Stimulated activated CD4-positive, alpha-beta T cell treated with anti-CD3 and anti-CD28 coated beads, Interleukin-1b, Interleukin-23, amount 100 ng/mL, for 4 hours (primary cell): ENCODE results near the gene NCOA3.
"Not testable (repeated sequence)": the region's sequence is repeated elsewhere in the genome, so short reads cannot be mapped to it uniquely, and the experiment has no call there.

ENCODE experiments used
- DNase-seq, 2 donors: peaks; one replicate each; pipeline ENCODE4 v3.0.0-alpha.2; 2020; ENCODE audit warnings: low read depth in 2 of 2

The NCOA3 gene

DNA sequence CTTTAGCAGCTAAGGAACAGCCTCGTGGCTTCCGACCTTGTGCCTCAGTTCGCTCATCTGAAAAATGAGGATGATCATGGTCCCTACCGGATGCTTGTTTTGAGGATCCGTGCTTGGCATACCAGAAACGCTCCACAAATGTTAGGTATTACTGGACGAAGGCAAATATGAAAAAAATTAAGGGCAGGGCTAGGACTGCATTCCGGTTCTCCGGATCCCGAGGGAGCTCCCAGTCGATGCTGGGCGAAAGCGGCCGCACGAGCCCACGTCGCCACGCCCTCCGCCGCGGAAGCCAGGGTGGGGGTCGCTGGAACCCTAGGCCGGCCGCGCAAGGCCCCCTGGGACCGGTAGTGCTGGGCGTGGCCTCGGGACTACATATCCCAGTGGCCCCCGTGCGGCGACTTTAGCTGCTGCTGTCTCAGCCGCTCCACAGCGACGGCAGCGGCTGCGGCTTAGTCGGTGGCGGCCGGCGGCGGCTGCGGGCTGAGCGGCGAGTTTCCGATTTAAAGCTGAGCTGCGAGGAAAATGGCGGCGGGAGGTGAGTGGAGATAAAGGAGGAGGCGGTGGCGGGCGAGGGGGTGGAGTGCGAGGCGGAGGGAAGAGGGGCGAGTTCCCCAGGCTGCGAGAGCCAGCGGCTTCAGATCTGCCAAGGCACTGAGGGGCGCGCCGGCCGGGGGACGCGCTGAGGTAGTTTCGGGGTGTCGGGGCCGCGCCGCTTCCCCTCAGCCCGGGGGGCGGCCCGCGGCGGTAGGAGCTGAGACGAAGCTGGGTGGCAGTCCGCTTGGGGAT lies at the start of gene NCOA3:
NCOA3 (plus strand) TSS at position 406 of the 789 bp plus-strand sequence. CDS start 120,361 bp downstream, outside the sequence.
- peak; percentile 88 to 91 for DNase-seq

DNA sequence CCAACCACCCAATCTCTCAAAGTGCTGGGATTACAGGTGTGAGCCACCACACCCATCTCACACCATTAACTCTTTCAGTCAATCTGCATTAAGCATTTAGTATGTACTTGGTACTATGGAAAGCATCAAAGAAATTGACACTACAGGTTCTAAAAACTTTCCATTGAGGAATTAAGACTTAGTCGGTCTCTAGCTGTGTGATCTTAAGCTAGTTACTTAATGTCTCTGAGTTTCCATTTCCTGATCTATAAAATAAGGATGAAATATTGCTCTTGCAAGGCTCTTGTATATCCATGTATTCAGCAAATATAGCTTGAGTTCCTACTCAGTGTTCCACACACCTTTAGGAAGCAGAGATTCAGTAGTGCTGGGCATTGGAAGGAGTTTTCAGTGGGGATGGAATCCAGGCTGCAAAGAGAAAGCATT lies 48.9 kb upstream of the NCOA3 start:
- DNase-seq = no peak

- DNase-seq = no peak
Observed at GRCh38 chr20:47453167-47453782, 48.4 kb upstream of the NCOA3 start.

DNA sequence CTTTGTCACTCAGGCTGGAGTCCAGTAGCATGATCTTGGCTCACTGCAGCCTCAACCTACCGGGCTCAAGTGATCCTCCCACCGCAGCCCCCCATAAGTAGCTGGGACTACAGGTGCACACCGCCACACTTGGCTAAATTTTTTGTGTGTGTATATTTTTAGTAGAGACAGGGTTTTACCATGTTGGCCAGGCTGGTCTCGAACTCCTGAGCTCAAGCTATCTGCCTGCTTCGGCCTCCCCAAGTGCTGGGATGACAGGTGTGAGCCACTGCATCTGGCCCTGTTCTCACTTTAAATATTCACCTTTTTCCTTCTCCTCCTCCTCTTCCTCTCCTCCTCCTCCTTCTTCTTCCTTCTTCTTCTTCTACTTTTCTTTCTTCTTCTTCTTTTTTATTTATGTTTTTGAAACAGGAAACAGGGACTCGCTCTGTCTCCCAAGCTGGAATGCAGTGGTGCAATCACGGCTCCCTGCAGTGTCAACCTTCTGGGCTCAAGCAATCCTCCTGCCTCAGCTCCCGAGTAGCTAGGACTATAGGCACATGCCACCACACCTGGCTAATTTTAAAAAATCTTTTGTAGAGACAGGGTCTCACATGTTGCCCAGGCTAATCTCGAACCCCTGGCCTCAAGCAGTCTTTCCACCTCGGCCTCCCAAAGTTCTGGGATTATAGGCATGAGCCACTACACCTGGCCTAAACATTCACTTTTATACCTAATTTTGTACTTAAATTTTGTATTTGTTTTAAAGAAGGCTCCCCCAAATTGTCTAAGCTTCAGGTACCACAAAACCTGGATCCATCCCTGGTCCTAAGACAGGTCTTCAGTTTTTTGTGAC lies 47.2 kb upstream of the NCOA3 start:
- DNase-seq = no peak

- DNase-seq = no peak
Observed at GRCh38 chr20:47455133-47456040, 46.3 kb upstream of the NCOA3 start.

- DNase-seq = no peak
Observed at GRCh38 chr20:47456041-47456537, 45.6 kb upstream of the NCOA3 start.

DNA sequence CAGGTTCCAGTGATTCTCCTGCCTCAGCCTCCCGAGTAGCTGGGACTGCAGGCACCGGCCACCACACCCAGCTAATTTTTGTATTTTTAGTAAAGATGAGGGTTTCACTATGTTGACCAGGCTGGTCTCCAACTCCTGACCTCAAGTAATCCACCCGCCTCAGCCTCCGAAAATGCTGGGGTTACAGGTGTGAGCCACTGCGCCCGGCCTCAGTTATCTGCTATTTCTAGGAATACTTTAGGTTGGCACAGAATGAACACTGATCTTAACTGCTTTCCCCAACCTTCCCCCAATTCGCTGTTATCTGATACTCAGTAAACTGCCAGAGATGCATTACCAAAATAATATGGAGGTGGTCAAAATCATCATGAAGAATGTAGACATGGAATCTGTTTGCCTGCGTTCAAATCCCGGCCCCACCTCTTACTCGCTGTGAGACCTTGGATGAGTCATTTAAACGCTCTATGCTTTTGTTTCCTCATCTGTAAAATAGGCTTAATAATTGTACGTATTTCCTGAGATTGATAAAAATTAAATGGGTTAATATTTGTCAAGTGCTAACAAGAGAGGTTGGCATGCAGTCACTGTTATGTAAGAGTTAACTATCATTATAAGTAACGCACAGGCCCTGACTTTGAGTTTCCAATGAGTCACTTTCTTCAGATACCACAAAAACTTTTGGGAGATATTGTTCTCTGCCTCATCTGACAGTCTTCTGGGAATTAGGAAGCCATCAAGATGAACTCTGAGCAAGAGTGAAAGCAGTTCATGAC lies 44.5 kb upstream of the NCOA3 start:
- DNase-seq = no peak

DNA sequence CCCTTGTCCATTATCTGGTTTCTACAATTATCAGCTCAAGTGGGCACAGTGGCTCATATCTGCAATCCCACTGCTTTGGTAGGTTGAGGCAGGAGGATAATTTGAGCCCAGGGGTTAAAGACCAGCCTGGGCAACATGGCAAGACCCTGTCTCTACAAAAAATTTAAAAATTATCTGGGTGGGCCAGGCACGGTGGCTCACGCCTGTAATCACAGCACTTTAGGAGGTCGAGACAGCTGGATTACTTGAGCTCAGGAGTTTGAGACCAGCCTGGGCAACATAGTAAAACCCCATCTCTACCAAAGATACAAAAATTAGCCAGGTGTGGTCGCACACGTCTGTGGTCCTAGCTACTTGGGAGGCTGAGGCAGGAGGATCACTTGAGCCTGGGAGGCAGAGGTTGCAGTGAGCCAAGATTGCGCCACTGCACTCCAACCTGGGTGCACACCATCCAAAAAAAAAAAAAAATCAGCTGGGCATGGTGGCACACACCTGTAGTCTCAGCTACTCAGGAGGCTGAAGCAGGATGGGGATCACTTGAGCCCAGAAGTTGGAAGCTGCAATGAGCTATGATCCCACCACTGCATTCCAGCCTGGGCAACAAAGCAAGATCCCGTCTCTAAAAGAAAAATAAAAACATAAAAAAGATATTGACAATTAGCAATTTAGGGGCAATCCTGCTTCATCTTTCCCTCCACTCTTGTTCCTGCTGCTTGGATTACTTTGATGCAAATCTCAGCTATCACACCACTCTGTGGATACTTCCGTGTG lies 43.2 kb upstream of the NCOA3 start:
- DNase-seq = not testable (repeated sequence)

GRCh38 chr20:47459344-47460073 lies 42.2 kb upstream of the NCOA3 start:
- DNase-seq = no peak

DNA sequence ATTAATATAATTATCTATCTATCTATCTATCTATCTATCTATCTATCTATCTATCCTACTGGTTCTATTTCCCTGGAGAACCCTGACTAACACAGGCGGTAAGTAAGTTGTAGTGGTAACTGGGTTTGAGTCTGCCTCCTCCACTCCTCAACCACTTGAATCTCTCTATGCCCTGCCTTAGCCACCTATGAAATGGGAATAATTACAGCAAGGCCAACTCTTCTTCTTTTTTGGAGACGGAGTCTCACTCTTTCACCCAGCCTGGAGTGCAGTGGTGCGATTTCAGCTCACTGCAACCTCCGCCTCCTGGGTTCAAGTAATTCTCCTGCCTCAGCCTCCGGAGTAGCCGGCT lies 41.0 kb upstream of the NCOA3 start:
- not testable (repeated sequence) for DNase-seq

DNA sequence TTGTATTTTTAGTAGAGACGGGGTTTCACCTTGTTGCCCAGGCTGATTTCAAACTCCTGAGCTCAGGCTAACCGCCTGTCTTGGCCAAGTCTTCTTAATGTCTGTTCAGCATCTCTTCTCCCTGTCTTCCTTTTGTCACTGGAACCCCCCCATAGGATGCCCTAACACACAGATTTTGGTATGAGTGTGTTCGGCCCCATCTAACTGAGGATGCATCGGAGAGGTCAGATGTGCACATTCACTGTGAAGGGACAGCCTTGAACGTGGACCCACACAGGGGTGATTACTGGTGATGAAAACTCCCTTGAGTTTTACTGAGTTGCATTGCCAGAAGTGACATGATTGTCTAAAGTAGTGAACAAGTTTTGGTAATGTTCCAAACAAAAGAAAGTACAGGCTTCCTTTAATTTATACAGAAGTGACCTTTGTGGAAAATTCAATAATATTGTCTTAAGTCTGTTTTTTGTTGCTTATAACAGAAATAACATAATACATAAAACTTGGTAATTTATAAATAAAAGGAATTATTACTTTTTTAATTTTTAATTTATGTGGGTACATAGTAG lies 40.5 kb upstream of the NCOA3 start:
- no peak for DNase-seq

GRCh38 chr20:47461906-47462305 lies 39.8 kb upstream of the NCOA3 start:
- not testable (repeated sequence) for DNase-seq

DNA sequence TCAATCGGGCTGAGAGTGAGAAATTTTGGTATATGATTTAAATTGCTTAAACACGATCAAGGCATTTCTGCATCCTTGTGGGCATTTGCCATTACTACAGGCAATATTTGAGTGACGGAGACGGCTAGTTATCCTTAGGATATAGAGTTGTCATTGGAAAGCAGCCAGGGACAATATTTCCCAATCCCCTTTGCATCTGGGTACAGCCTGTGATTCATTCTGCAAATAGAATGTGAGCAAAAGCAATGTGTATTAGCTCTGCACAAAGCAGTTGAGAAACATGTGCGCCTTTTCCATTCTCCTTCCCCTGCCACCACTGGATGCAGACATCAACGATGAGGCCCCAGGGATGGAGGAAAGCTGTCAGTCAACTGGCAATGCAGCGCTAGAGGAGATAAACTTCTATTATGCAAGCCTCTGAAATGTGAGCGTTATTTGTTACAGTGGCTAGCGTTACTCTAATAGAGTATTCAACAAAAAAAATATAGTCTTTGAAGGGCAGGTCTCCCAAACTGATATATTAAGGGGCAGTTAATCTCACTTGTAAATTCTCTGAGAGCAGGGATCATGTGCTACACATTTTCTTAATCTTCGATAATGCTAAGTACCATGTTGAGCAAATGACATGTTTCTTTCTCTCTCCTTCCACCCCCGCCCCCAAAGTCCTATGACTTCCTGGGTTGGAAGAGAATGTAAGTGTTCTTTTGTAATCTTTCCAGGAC lies 37.1 kb upstream of the NCOA3 start:
- DNase-seq = no peak

GRCh38 chr20:47465335-47466090 lies 36.2 kb upstream of the NCOA3 start:
- DNase-seq = no peak

DNA sequence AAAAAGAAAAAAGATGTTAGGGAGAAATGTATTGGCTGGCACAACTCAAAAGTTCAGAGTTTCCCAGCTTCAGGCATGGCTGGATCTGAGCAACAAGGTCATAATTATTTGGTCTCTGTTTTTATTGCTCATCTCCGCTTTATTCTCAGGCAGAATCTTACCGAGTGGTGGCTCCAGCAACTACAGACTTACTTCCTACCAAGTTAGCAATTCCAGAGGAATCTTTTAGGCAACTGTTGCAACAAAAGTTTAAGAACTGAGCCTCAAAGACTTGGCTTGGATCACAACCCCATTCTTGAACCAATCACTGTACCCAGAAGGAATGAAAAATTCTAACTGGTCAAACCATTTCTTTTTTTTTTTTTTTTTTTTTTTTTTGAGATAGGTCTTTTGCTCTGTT lies 35.5 kb upstream of the NCOA3 start:
- no peak for DNase-seq

GRCh38 chr20:47466704-47467459 lies 34.8 kb upstream of the NCOA3 start:
- no peak for DNase-seq
